ENCODE results near the gene GABRB1.

DNA sequence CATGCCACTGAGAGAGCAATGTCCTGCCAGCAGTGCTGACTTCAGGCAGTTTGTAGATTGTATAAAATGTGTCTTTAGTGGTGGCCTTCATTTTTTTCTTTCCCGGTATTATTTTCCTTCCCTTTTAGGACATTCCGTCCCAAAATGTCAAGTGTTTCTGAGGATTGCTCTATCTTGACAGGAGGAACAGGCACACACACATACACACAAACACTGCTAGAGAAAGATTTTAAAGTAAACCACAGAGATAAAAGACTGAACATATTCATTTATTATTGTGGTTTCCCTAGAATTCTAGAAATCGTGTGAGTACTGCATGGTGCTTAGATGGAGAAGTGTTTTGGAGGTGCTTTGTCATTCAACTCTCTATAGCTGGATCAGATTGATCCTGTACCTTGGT, 111.9 kb downstream of the GABRB1 start:
- TF ChIP-seq, protein P1, sequence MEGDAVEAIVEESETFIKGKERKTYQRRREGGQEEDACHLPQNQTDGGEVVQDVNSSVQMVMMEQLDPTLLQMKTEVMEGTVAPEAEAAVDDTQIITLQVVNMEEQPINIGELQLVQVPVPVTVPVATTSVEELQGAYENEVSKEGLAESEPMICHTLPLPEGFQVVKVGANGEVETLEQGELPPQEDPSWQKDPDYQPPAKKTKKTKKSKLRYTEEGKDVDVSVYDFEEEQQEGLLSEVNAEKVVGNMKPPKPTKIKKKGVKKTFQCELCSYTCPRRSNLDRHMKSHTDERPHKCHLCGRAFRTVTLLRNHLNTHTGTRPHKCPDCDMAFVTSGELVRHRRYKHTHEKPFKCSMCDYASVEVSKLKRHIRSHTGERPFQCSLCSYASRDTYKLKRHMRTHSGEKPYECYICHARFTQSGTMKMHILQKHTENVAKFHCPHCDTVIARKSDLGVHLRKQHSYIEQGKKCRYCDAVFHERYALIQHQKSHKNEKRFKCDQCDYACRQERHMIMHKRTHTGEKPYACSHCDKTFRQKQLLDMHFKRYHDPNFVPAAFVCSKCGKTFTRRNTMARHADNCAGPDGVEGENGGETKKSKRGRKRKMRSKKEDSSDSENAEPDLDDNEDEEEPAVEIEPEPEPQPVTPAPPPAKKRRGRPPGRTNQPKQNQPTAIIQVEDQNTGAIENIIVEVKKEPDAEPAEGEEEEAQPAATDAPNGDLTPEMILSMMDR (conservative IDR thresholded peaks at IDR 0.05; ENCODE audit: low read depth in 2 of 2) = no peak
- TF ChIP-seq POLR2AphosphoS5 (IDR thresholded peaks at IDR 0.05; ENCODE audit: low read depth) (no peak), CREB1 (CRISPR knock-in tag; IDR thresholded peaks at IDR 0.05; ENCODE audit: low read depth) (no peak)

Data from GM23338 (cell line).